HEK293 (cell line): ENCODE results near the gene SETD4.

Experiments
- CTCF ChIA-PET: fragments of 350-600 bp; formaldehyde crosslinking; extraction: SDS; loops from one replicate; lab custom pipeline; 2021; ENCODE audit warnings: antibody characterized with exemption; lab: Yijun Ruan, JAX
- POLR2A ChIA-PET: fragments of 300-600 bp; formaldehyde crosslinking; extraction: SDS; loops from one replicate; lab custom pipeline; 2020; ENCODE audit warnings: antibody characterized with exemption, inconsistent platforms; lab: Yijun Ruan, JAX
- H3K27ac ChIP-seq: fragments of 200-500 bp; sonication (Bioruptor generic); 2 replicates; pipeline ENCODE4 v1.5.1; 2014; ENCODE audit warnings: low read depth, low read length, control low read depth, inconsistent platforms; ENCODE audit errors: extremely low read depth
- H3K36me3 ChIP-seq, 2 experiments: fragments of 200-500 bp in 1 of 2; sonication (Bioruptor generic) in 1 of 2; 1 replicate in 1 of 2; 2 replicates in 1 of 2; pipeline ENCODE4 v1.5.1; 2014 to 2017; ENCODE audit warnings: inconsistent platforms in 2 of 2, low read length in 2 of 2; ENCODE audit not compliant: control insufficient read depth in 2 of 2, insufficient read depth in 1 of 2
- H3K4me1 ChIP-seq: fragments of 200-500 bp; sonication (Bioruptor generic); 2 replicates; pipeline ENCODE4 v1.5.1; 2014; ENCODE audit warnings: mild to moderate bottlenecking, low read length, inconsistent platforms; ENCODE audit not compliant: control insufficient read depth, insufficient read depth
- H3K4me3 ChIP-seq: 2 replicates; pipeline ENCODE4 v1.5.1; 2011; ENCODE audit warnings: low read depth, mild to moderate bottlenecking, control low read depth, low read length, moderate library complexity
- H3K9me3 ChIP-seq: fragments of 200-500 bp; sonication (Bioruptor generic); 2 replicates; pipeline ENCODE4 v1.5.1; 2014; ENCODE audit warnings: low read depth, low read length, inconsistent platforms; ENCODE audit not compliant: control insufficient read depth, insufficient read depth
- EGR2 ChIP-seq: fragments of 450-650 bp; formaldehyde crosslinking; IDR thresholded peaks from 2 replicates; pipeline ENCODE4 v1.5.1; 2016; ENCODE audit warnings: low read depth, missing biosample characterization, missing genetic modification characterization
- GLIS2 ChIP-seq: fragments of 450-650 bp; formaldehyde crosslinking; IDR thresholded peaks from 2 replicates; pipeline ENCODE4 v1.5.1; 2016; ENCODE audit warnings: missing biosample characterization, missing genetic modification characterization
- IKZF3 ChIP-seq: fragments of 450-650 bp; IDR thresholded peaks from 2 replicates; pipeline ENCODE4 v1.5.0; 2018; ENCODE audit warnings: missing biosample characterization, mild to moderate bottlenecking, missing genetic modification characterization, moderate library complexity
- MEIS1 ChIP-seq: sonication (generic); formaldehyde crosslinking; IDR thresholded peaks from 2 replicates; pipeline ENCODE4 v1.8.1; 2022; ENCODE audit warnings: missing genetic modification reagents, mild to moderate bottlenecking, borderline replicate concordance
- SCRT1 ChIP-seq: fragments of 450-650 bp; formaldehyde crosslinking; IDR thresholded peaks from 2 replicates; pipeline ENCODE4 v1.5.1; 2016; ENCODE audit warnings: missing biosample characterization, missing genetic modification characterization, borderline replicate concordance
- SCRT2 ChIP-seq: fragments of 450-650 bp; formaldehyde crosslinking; IDR thresholded peaks from 2 replicates; pipeline ENCODE4 v1.5.1; 2016; ENCODE audit warnings: missing biosample characterization, missing genetic modification characterization
- SP3 ChIP-seq: fragments of 450-650 bp; formaldehyde crosslinking; IDR thresholded peaks from 2 replicates; pipeline ENCODE4 v1.5.1; 2016; ENCODE audit warnings: missing biosample characterization, missing genetic modification characterization
- ZBTB10 ChIP-seq: fragments of 450-650 bp; formaldehyde crosslinking; IDR thresholded peaks from 2 replicates; pipeline ENCODE4 v1.5.1; 2016; ENCODE audit warnings: missing biosample characterization, missing genetic modification characterization
- ZBTB17 ChIP-seq: fragments of 450-650 bp; formaldehyde crosslinking; IDR thresholded peaks from 2 replicates; pipeline ENCODE4 v1.5.1; 2016; ENCODE audit warnings: missing biosample characterization, missing genetic modification characterization
- ZBTB26 ChIP-seq: fragments of 450-650 bp; formaldehyde crosslinking; optimal IDR thresholded peaks from 2 replicates; pipeline ENCODE3; 2016; ENCODE audit warnings: missing biosample characterization, mild to moderate bottlenecking, missing genetic modification characterization
- ZBTB48 ChIP-seq: fragments of 450-650 bp; formaldehyde crosslinking; IDR thresholded peaks from 2 replicates; pipeline ENCODE4 v1.5.1; 2016; ENCODE audit warnings: missing biosample characterization, missing genetic modification characterization
- ZNF114 ChIP-seq: fragments of 450-650 bp; formaldehyde crosslinking; IDR thresholded peaks from 2 replicates; pipeline ENCODE4 v1.5.0; 2017; ENCODE audit warnings: missing biosample characterization, missing genetic modification characterization
- ZNF169 ChIP-seq: fragments of 450-650 bp; formaldehyde crosslinking; IDR thresholded peaks from 2 replicates; pipeline ENCODE4 v1.5.1; 2016; ENCODE audit warnings: missing biosample characterization, missing genetic modification characterization
- ZNF2 ChIP-seq: fragments of 450-650 bp; formaldehyde crosslinking; IDR thresholded peaks from 2 replicates; pipeline ENCODE4 v1.5.1; 2016; ENCODE audit warnings: missing biosample characterization, missing genetic modification characterization
- ZNF223 ChIP-seq: fragments of 450-650 bp; formaldehyde crosslinking; IDR thresholded peaks from 2 replicates; pipeline ENCODE4 v1.5.1; 2016; ENCODE audit warnings: missing biosample characterization, missing genetic modification characterization
- ZNF302 ChIP-seq: fragments of 450-650 bp; formaldehyde crosslinking; IDR thresholded peaks from 2 replicates; pipeline ENCODE4 v1.5.1; 2016; ENCODE audit warnings: missing biosample characterization, missing genetic modification characterization, low read depth
- ZNF335 ChIP-seq: fragments of 450-650 bp; formaldehyde crosslinking; conservative IDR thresholded peaks from 2 replicates; pipeline ENCODE4 v1.5.1; 2016; ENCODE audit warnings: missing biosample characterization, missing genetic modification characterization
- ZNF354C ChIP-seq: fragments of 450-650 bp; formaldehyde crosslinking; IDR thresholded peaks from 2 replicates; pipeline ENCODE4 v1.5.1; 2016; ENCODE audit warnings: missing biosample characterization, missing genetic modification characterization, low read depth, borderline replicate concordance
- ZNF530 ChIP-seq: fragments of 450-650 bp; formaldehyde crosslinking; IDR thresholded peaks from 2 replicates; pipeline ENCODE4 v1.5.1; 2016; ENCODE audit warnings: low read depth, missing biosample characterization, missing genetic modification characterization
- ZNF621 ChIP-seq: fragments of 450-650 bp; formaldehyde crosslinking; IDR thresholded peaks from 2 replicates; pipeline ENCODE4 v1.5.1; 2017; ENCODE audit warnings: missing biosample characterization, missing genetic modification characterization
- ZNF624 ChIP-seq: fragments of 450-650 bp; formaldehyde crosslinking; IDR thresholded peaks from 2 replicates; pipeline ENCODE4 v1.5.1; 2017; ENCODE audit warnings: missing biosample characterization, missing genetic modification characterization
- ZNF670 ChIP-seq: fragments of 450-650 bp; formaldehyde crosslinking; IDR thresholded peaks from 2 replicates; pipeline ENCODE4 v1.5.1; 2016; ENCODE audit warnings: missing biosample characterization, missing genetic modification characterization, low read depth
- ZNF701 ChIP-seq: fragments of 450-650 bp; formaldehyde crosslinking; IDR thresholded peaks from 2 replicates; pipeline ENCODE4 v1.5.1; 2016; ENCODE audit warnings: missing biosample characterization, missing genetic modification characterization
- ZNF704 ChIP-seq: fragments of 450-650 bp; formaldehyde crosslinking; IDR thresholded peaks from 2 replicates; pipeline ENCODE4 v1.5.1; 2016; ENCODE audit warnings: missing biosample characterization, missing genetic modification characterization
- ZNF707 ChIP-seq: fragments of 450-650 bp; formaldehyde crosslinking; IDR thresholded peaks from 2 replicates; pipeline ENCODE4 v1.5.1; 2016; ENCODE audit warnings: missing biosample characterization, missing genetic modification characterization
- ZNF76 ChIP-seq: fragments of 450-650 bp; formaldehyde crosslinking; IDR thresholded peaks from 2 replicates; pipeline ENCODE4; 2016; ENCODE audit warnings: low read depth, missing biosample characterization, missing genetic modification characterization, borderline replicate concordance
- ZNF768 ChIP-seq: fragments of 450-650 bp; formaldehyde crosslinking; IDR thresholded peaks from 2 replicates; pipeline ENCODE4 v1.5.1; 2018; ENCODE audit warnings: missing biosample characterization, mild to moderate bottlenecking, missing genetic modification characterization
- ZNF830 ChIP-seq: fragments of 450-650 bp; IDR thresholded peaks from 2 replicates; pipeline ENCODE4 v1.5.0; 2018; ENCODE audit warnings: missing biosample characterization, missing genetic modification characterization, low read depth, mild to moderate bottlenecking, moderate library complexity
- ZSCAN30 ChIP-seq: fragments of 450-650 bp; IDR thresholded peaks from 2 replicates; pipeline ENCODE4 v1.5.1; 2018; ENCODE audit warnings: missing biosample characterization, mild to moderate bottlenecking, missing genetic modification characterization, moderate library complexity
- ZSCAN5A ChIP-seq: fragments of 450-650 bp; formaldehyde crosslinking; IDR thresholded peaks from 2 replicates; pipeline ENCODE4 v1.5.1; 2016; ENCODE audit warnings: missing biosample characterization, missing genetic modification characterization
- ZXDB ChIP-seq: fragments of 450-650 bp; formaldehyde crosslinking; IDR thresholded peaks from 2 replicates; pipeline ENCODE4 v1.5.1; 2016; ENCODE audit warnings: missing biosample characterization, missing genetic modification characterization

SETD4 gene

GRCh38 chr21:36060159-36060921 is at the start of gene SETD4:
SETD4 (minus strand) TSS chr21:36060526; CDS start chr21:36058888, 1,638 bp downstream.
- peak within 1 kb of the TSS; percentile 89 for H3K27ac ChIP-seq
- POLR2A ChIA-PET = interaction anchor here (0.6 to 2.3 kb wide), 13 partner anchors 8 to 1458 kb away, joined by 3 to 58 read pairs (median 6); partner anchors contain the start of gene CBR1
- H3K4me1 ChIP-seq = peaks cover 8% of the 10 kb centered on the region; the same call in 1 of the 2 replicates
- H3K9me3 ChIP-seq = no peaks in the 10 kb centered on the region
- CTCF ChIA-PET = interaction anchor here (0.5 to 1.8 kb wide), 5 partner anchors 10 to 1503 kb away, joined by 3 to 6 read pairs (median 4); no protein-coding TSS in a partner anchor
- peaks cover 33 to 35% of the 10 kb centered on the region in 2 experiments for H3K36me3 ChIP-seq
- peak within 1 kb of the TSS; percentile 55 for H3K4me3 ChIP-seq
- peak; percentile 76 for TF ChIP-seq ZBTB26
- TF ChIP-seq IKZF3 (tag by site-specific recombination) = no peak
- TF ChIP-seq ZBTB17 (tag by site-specific recombination) = peak; percentile 98
- TF ChIP-seq ZNF76 (tag by site-specific recombination) = peak; percentile 85
- TF ChIP-seq ZNF701 (tag by site-specific recombination) = no peak
- TF ChIP-seq ZNF768 (tag by site-specific recombination) = no peak
- TF ChIP-seq ZNF335 (tag by site-specific recombination) = peak; percentile 97
- TF ChIP-seq ZNF621 (tag by site-specific recombination) = no peak
- no peak for TF ChIP-seq ZNF530 (tag by site-specific recombination)
- no peak for TF ChIP-seq ZNF704 (tag by site-specific recombination)
- peak; percentile 95 for TF ChIP-seq EGR2
- 0 out of 2 replicates have a peak, but pooled peaks have one; percentile 8 for TF ChIP-seq ZSCAN30 (tag by site-specific recombination)
- TF ChIP-seq ZNF624 (tag by site-specific recombination) = no peak
- no peak for TF ChIP-seq ZNF169 (tag by site-specific recombination)
- TF ChIP-seq ZNF354C (tag by site-specific recombination) = no peak
- TF ChIP-seq ZNF830 = no peak
- peak; percentile 91 for TF ChIP-seq SP3 (tag by site-specific recombination)
- no peak for TF ChIP-seq ZNF114 (tag by site-specific recombination)
- peak; percentile 53; the same call in 1 of the 2 replicates for TF ChIP-seq ZNF2 (tag by site-specific recombination)
- no peak for TF ChIP-seq ZNF670
- peak; percentile 97 for TF ChIP-seq ZBTB48 (tag by site-specific recombination)
- TF ChIP-seq ZNF707 = no peak
- no peak for TF ChIP-seq MEIS1 (CRISPR knock-in tag)
- TF ChIP-seq ZXDB = peak; percentile 80
- TF ChIP-seq ZNF302 (tag by site-specific recombination) = no peak
- TF ChIP-seq SCRT1 (tag by site-specific recombination) = no peak
- TF ChIP-seq ZBTB10 (tag by site-specific recombination) = peak; percentile 13; the same call in 1 of the 2 replicates
- TF ChIP-seq GLIS2 (tag by site-specific recombination) = peak; percentile 25; the same call in 1 of the 2 replicates
- no peak for TF ChIP-seq SCRT2
- no peak for TF ChIP-seq ZNF223
- TF ChIP-seq ZSCAN5A (tag by site-specific recombination) = 0 out of 2 replicates have a peak, but pooled peaks have one; percentile 85
